RPMI7951 (cell line): Measurements from ENCODE around the gene NOS1AP. TPM values are rescaled to one million over a fixed set of nuclear protein-coding genes. Genes with fewer than 3 reads are reported as not detected.
"Not testable (repeated sequence)": the region's sequence is repeated elsewhere in the genome, so short reads cannot be mapped to it uniquely, and the experiment has no call there.

Source experiments
- DNase-seq: peaks from one replicate; pipeline ENCODE4 v3.0.0-alpha.2; 2012; ENCODE audit warnings: low read depth
- total RNA-seq: library from RNA; depleted of rRNA; stranded (reverse); fragments of >200 nt; shearing (Covaris generic); gene quantifications from 2 replicates; pipeline ENCODE4 v1.2.3, GENCODE V29; 2014

Gene NOS1AP
- total RNA-seq, 1 experiment from 2014 or later, result not detected

GRCh38 chr1:162166917-162167615, 97.6 kb downstream of the NOS1AP start:
- no peak for DNase-seq

GRCh38 chr1:162168261-162168660, 98.8 kb downstream of the NOS1AP start:
- no peak for DNase-seq

- no peak for DNase-seq
Measured at GRCh38 chr1:162169031-162169790, 99.7 kb downstream of the NOS1AP start.

GRCh38 chr1:162171111-162171510, 101.6 kb downstream of the NOS1AP start:
- DNase-seq, result no peak

- no peak for DNase-seq
Measured at GRCh38 chr1:162172311-162173102, 103.0 kb downstream of the NOS1AP start.

- not testable (repeated sequence) for DNase-seq
Measured at GRCh38 chr1:162173607-162174006, 104.1 kb downstream of the NOS1AP start.

- not testable (repeated sequence) for DNase-seq
Measured at GRCh38 chr1:162174027-162174426, 104.5 kb downstream of the NOS1AP start.

GRCh38 chr1:162175379-162176081, 106.0 kb downstream of the NOS1AP start:
- DNase-seq, result no peak

- DNase-seq, result no peak
Measured at GRCh38 chr1:162177126-162177525, 107.6 kb downstream of the NOS1AP start.

- no peak for DNase-seq
Measured at GRCh38 chr1:162178432-162178831, 108.9 kb downstream of the NOS1AP start.

GRCh38 chr1:162179121-162179520, 109.6 kb downstream of the NOS1AP start:
- DNase-seq, result no peak

- no peak for DNase-seq
Measured at GRCh38 chr1:162180813-162181212, 111.3 kb downstream of the NOS1AP start.

- no peak for DNase-seq
Measured at GRCh38 chr1:162182090-162182489, 112.6 kb downstream of the NOS1AP start.

- DNase-seq, result no peak
Measured at GRCh38 chr1:162185314-162186025, 116.0 kb downstream of the NOS1AP start.

GRCh38 chr1:162186026-162186374, 116.5 kb downstream of the NOS1AP start:
- no peak for DNase-seq

GRCh38 chr1:162186406-162186805, 116.9 kb downstream of the NOS1AP start:
- no peak for DNase-seq

- DNase-seq, result no peak
Measured at GRCh38 chr1:162187687-162188276, 118.3 kb downstream of the NOS1AP start.

- no peak for DNase-seq
Measured at GRCh38 chr1:162189345-162189744, 119.9 kb downstream of the NOS1AP start.

GRCh38 chr1:162191396-162192305, 122.2 kb downstream of the NOS1AP start:
- no peak for DNase-seq

- DNase-seq, result no peak
Measured at GRCh38 chr1:162192306-162192678, 122.8 kb downstream of the NOS1AP start.
